ENCODE data around the gene NPAS2. TPM values are rescaled to one million over a fixed set of nuclear protein-coding genes. Genes with fewer than 3 reads are reported as not detected.

NPAS2 gene
- total and polyA plus RNA-seq, 2 of the 8 experiments (the other 6 are each of a cell fraction or from before 2014, with no cell fraction given) = 1.8 to 1.9 TPM

DNA sequence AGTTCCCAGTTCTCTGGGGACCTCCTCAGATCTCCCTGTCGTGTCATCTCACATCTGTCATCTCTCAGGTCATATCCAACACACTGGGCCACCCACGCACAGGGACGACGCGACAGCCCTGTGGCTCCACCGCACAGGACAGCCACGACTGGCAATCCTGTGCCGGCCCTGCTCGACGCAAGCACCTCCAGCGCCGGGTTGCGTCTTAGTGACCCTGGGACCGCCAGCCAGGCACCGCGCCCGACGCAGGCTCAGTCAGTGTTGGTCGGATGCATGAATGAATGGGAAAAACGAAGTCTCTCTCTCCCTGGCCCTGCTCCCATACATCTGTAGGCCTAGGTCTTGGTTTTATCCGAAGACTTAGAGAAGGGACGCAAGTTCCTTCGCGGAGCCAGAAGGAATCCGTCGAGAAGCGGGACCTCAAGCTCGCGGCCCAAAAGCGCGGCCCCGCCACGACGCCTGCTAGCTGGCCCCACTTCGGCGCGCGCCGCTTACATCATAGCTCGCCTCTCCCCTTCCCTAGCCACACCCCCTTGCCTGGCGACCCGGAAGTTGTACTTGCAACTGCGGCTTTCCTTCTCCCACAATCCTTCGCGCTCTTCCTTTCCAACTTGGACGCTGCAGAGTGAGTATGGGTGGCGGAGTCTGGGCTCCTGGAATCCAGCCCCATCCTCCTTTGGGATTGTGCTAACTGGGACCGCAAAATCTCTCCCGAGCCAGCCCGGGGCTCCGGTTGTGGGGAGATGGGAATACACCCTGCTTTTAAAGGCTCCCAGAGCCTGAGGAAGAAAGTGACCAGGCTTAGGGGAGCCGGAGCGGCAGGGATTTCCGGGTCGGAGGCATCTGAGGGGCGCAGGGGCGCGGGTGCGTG is 182.0 kb downstream of the NPAS2 start, which contains the start of gene RPL31 (continued):
- TF ChIP-seq BACH1 (IDR thresholded peaks at IDR 0.05; ENCODE audit: low read length) (no peak), KDM1A (IDR thresholded peaks at IDR 0.05; ENCODE audit: borderline replicate concordance, low read length) (no peak), TAF1 (IDR thresholded peaks at IDR 0.05; ENCODE audit: low read depth, low read length) (peak; percentile 100), EZH2 (IDR thresholded peaks at IDR 0.05; ENCODE audit: low read depth, low read length, severe bottlenecking) (no peak), GTF2F1 (IDR thresholded peaks at IDR 0.05; ENCODE audit: borderline replicate concordance, low read depth, low read length) (peak; percentile 92), RBBP5 (IDR thresholded peaks at IDR 0.05; ENCODE audit: borderline replicate concordance, low read depth, low read length) (peak; percentile 87), RAD21 (IDR thresholded peaks at IDR 0.05 in 1 of 2, conservative IDR thresholded peaks at IDR 0.05 in 1 of 2; ENCODE audit: low read depth in 2 of 2, low read length in 2 of 2) (no peak), SP1 (IDR thresholded peaks at IDR 0.05; ENCODE audit: low read depth, low read length) (peak; percentile 73; the same call in 1 of the 2 replicates), SIX5 (IDR thresholded peaks at IDR 0.05; ENCODE audit: low read depth, low read length) (no peak), CBX5 (IDR thresholded peaks at IDR 0.05; ENCODE audit: low read depth, low read length) (no peak), NRF1 (IDR thresholded peaks at IDR 0.05; ENCODE audit: low read depth, low read length) (no peak), SIN3A (conservative IDR thresholded peaks at IDR 0.05 in 1 of 2, IDR thresholded peaks at IDR 0.05 in 1 of 2; ENCODE audit: low read depth in 1 of 2, low read length in 2 of 2) (peak in 1 of 2 experiments; percentile 64; a peak in 2 of 4 replicates), GABPA (IDR thresholded peaks at IDR 0.05; ENCODE audit: borderline replicate concordance, insufficient read depth, low read length) (peak; percentile 85; the same call in 1 of the 2 replicates), SP4 (IDR thresholded peaks at IDR 0.05; ENCODE audit: low read length) (no peak; the same call in 1 of the 2 replicates), RFX5 (IDR thresholded peaks at IDR 0.05; ENCODE audit: borderline replicate concordance, low read depth, low read length) (no peak), JUN (IDR thresholded peaks at IDR 0.05; ENCODE audit: low read depth, low read length) (no peak)
- TF ChIP-seq, protein P1, sequence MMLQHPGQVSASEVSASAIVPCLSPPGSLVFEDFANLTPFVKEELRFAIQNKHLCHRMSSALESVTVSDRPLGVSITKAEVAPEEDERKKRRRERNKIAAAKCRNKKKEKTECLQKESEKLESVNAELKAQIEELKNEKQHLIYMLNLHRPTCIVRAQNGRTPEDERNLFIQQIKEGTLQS (IDR thresholded peaks at IDR 0.05; ENCODE audit: insufficient read depth, low read depth, low read length) = peak; percentile 63; the same call in 1 of the 2 replicates
- TF ChIP-seq, protein P2, sequence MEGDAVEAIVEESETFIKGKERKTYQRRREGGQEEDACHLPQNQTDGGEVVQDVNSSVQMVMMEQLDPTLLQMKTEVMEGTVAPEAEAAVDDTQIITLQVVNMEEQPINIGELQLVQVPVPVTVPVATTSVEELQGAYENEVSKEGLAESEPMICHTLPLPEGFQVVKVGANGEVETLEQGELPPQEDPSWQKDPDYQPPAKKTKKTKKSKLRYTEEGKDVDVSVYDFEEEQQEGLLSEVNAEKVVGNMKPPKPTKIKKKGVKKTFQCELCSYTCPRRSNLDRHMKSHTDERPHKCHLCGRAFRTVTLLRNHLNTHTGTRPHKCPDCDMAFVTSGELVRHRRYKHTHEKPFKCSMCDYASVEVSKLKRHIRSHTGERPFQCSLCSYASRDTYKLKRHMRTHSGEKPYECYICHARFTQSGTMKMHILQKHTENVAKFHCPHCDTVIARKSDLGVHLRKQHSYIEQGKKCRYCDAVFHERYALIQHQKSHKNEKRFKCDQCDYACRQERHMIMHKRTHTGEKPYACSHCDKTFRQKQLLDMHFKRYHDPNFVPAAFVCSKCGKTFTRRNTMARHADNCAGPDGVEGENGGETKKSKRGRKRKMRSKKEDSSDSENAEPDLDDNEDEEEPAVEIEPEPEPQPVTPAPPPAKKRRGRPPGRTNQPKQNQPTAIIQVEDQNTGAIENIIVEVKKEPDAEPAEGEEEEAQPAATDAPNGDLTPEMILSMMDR (IDR thresholded peaks at IDR 0.05; ENCODE audit: control extremely low read depth in 1 of 3, insufficient read depth in 1 of 3, low read depth in 1 of 3, low read length in 3 of 3) = no peak; a peak in 1 of 4 replicates

Data from H1 (cell line).